Lower leg skin (tissue), 4 donors: ENCODE data around the gene CADM4. TPM values are rescaled to one million over a fixed set of nuclear protein-coding genes. Genes with fewer than 3 reads are reported as not detected.

Source experiments
- total RNA-seq, 4 donors: library from RNA; depleted of rRNA; stranded (reverse); fragments of >200 nt; gene quantifications; one replicate each; pipeline ENCODE4 v1.1.0, GENCODE V29; 2016

Gene CADM4
- total RNA-seq, 4 donors from 2014 or later: 22.3 to 56.0 (median 29.6) TPM

Other genes with a start within 250 kb of the CADM4 start
- gene TEX101, start 225.0 kb downstream of the CADM4 start, total RNA-seq: under 1 TPM in 1 of 4 donors, not detected in 3; 0.74 TPM
- 100 to 1,000 TPM; 344 to 549 (median 466) TPM for gene LYPD3, start 174.2 kb downstream of the CADM4 start, total RNA-seq
- 100 to 1,000 TPM in 2 of 4 donors, 10 to 100 TPM in 2; 86.9 to 136 (median 114) TPM for gene PHLDB3, start 135.1 kb downstream of the CADM4 start, total RNA-seq
- gene ETHE1, start 112.6 kb downstream of the CADM4 start, total RNA-seq: 10 to 100 TPM; 63.4 to 79.3 (median 72.8) TPM
- gene ZNF575, start 106.7 kb downstream of the CADM4 start, total RNA-seq: under 1 TPM in 3 of 4 donors, not detected in 1; 0.42 to 0.94 (median 0.88) TPM
- gene XRCC1, start 64.3 kb downstream of the CADM4 start, total RNA-seq: 10 to 100 TPM; 27.9 to 37.6 (median 31.5) TPM
- 10 to 100 TPM in 1 of 4 donors, 1 to 10 TPM in 2, under 1 TPM in 1; 0.99 to 16.4 (median 3.1) TPM for gene PINLYP, start 64.0 kb downstream of the CADM4 start, total RNA-seq
- gene IRGQ, start 43.7 kb downstream of the CADM4 start, total RNA-seq: 10 to 100 TPM; 17.4 to 38.9 (median 21.7) TPM
- gene ZNF576, start 43.3 kb downstream of the CADM4 start, total RNA-seq: 10 to 100 TPM in 3 of 4 donors, 1 to 10 TPM in 1; 4.8 to 16.8 (median 14.3) TPM
- gene SRRM5, start 27.8 kb downstream of the CADM4 start, total RNA-seq: under 1 TPM; 0.15 to 0.27 (median 0.17) TPM
- 10 to 100 TPM in 3 of 4 donors, 1 to 10 TPM in 1; 5.3 to 27.3 (median 15.1) TPM for gene ZNF428, start 20.2 kb downstream of the CADM4 start, total RNA-seq
- 10 to 100 TPM in 1 of 4 donors, 1 to 10 TPM in 3; 4.1 to 11.1 (median 9.0) TPM for gene PLAUR, start 30.3 kb upstream of the CADM4 start, total RNA-seq
- not detected for gene IRGC, start 76.2 kb upstream of the CADM4 start, total RNA-seq
- gene SMG9, start 115.1 kb upstream of the CADM4 start, total RNA-seq: 10 to 100 TPM; 18.0 to 27.6 (median 23.5) TPM
- 10 to 100 TPM; 19.9 to 69.5 (median 49.2) TPM for gene KCNN4, start 141.1 kb upstream of the CADM4 start, total RNA-seq
- gene LYPD5, start 162.6 kb upstream of the CADM4 start, total RNA-seq: 100 to 1,000 TPM in 2 of 4 donors, 10 to 100 TPM in 2; 93.8 to 231 (median 117) TPM
- 1 to 10 TPM; 4.3 to 9.6 (median 6.3) TPM for gene ZNF283, start 187.5 kb upstream of the CADM4 start, total RNA-seq
- 1 to 10 TPM in 3 of 4 donors, under 1 TPM in 1; 0.71 to 4.5 (median 2.5) TPM for gene ZNF404, start 244.1 kb upstream of the CADM4 start, total RNA-seq